ENCODE data around the gene FAM162A.

DNA sequence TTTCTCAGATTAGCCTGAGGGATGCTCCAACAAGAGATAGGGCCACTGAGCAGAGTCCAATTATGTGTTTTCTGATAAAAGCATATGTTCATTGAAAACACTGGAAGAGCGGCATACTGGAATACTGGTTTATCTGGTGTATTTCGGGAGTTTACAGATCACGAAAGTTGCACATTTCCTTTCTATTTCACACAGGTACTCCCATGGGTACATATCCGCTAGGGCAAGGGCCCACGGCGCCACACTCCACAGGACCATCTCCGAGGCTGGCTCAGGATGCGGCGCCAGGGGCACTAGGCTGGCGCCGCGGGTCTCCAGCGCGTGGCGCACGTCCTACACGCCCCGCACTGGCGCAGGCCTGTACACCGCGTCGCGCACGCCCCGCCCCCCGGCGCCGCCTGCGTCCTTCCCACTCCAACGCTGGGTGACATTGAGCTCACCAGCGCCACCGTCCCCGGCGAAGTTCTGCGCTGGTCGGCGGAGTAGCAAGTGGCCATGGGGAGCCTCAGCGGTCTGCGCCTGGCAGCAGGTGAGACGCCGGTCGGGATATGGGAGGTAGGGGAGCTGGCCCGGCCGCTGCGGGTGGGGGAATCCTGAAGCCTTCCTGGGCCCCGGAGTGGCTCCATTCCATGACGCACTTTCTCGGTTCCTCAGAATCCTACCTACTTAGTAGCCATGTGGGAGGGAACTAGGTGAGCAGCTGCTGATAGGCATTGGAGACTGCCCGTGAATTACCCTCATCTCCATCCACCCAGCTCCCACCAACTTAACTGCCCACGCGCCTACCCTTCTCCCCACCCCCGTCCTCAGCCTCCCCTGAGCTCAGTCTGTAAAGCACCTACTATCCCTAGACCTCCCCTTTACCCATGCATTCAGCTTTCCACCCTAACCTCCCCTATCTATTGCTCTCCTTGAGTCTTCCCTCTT is at the start of gene FAM162A:
- TF ChIP-seq POLR2A (IDR thresholded peaks at IDR 0.05; ENCODE audit: low read depth, low read length) (peak; percentile 84), TAF1 (IDR thresholded peaks at IDR 0.05; ENCODE audit: low read depth, low read length) (peak; percentile 84)

Measured in GM12891 (cell line).